Measurements from ENCODE around the gene ADAM29.

ADAM29 gene

GRCh38 chr4:174919886-174920423 is 1.8 kb downstream of the ADAM29 start:
- H3K9me3 ChIP-seq (replicated peaks; ENCODE audit: low read length), result no peaks in the 10 kb centered on the region
- no peaks in the 10 kb centered on the region for H3K36me3 ChIP-seq (ENCODE audit: insufficient read depth, low read length)
- no peaks in the 10 kb centered on the region for H3K27me3 ChIP-seq (ENCODE audit: control insufficient read depth, insufficient read depth, low read length)
- H3K4me3 ChIP-seq (ENCODE audit: low read length), result no peak overlapping the region
- no peaks in the 10 kb centered on the region for H3K4me1 ChIP-seq (ENCODE audit: control insufficient read depth, insufficient read depth, low read length)
- H3K4me2 ChIP-seq (ENCODE audit: low read length), result no peak overlapping the region
- H3K9ac ChIP-seq (ENCODE audit: low read depth, low read length), result no peak overlapping the region

- H3K9ac ChIP-seq (ENCODE audit: low read depth, low read length), result no peak overlapping the region
- no peak overlapping the region for H3K4me2 ChIP-seq (ENCODE audit: low read length)
- no peaks in the 10 kb centered on the region for H3K27me3 ChIP-seq (ENCODE audit: control insufficient read depth, insufficient read depth, low read length)
- no peak overlapping the region for H3K4me3 ChIP-seq (ENCODE audit: low read length)
- H3K9me3 ChIP-seq (replicated peaks; ENCODE audit: low read length), result no peaks in the 10 kb centered on the region
- no peaks in the 10 kb centered on the region for H3K36me3 ChIP-seq (ENCODE audit: insufficient read depth, low read length)
- no peaks in the 10 kb centered on the region for H3K4me1 ChIP-seq (ENCODE audit: control insufficient read depth, insufficient read depth, low read length)
These were observed 8.8 kb downstream of the ADAM29 start for GRCh38 chr4:174926958-174927357.

DNA sequence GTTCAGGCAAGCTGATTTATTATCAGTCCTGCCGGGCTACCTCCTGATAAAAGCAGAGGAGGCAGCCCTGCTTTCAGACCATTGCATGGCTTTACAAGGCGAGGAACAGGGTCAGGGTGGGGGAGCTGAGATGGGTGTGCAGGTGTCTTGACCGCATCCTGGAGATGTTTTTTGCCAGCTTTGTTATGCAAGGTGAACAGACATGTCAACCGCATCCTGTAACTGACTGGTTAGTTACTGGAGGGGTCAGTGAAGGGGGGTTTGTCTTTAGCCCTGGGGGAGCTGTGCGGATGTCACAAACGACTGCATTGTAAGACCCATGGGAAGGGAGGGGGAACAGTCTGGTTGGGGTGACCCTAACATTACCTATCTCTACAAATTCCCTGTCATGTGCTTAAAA is 10.0 kb downstream of the ADAM29 start:
- H3K4me3 ChIP-seq (ENCODE audit: low read length), result no peak overlapping the region
- H3K27me3 ChIP-seq (ENCODE audit: control insufficient read depth, insufficient read depth, low read length), result no peaks in the 10 kb centered on the region
- no peak overlapping the region for H3K9ac ChIP-seq (ENCODE audit: low read depth, low read length)

DNA sequence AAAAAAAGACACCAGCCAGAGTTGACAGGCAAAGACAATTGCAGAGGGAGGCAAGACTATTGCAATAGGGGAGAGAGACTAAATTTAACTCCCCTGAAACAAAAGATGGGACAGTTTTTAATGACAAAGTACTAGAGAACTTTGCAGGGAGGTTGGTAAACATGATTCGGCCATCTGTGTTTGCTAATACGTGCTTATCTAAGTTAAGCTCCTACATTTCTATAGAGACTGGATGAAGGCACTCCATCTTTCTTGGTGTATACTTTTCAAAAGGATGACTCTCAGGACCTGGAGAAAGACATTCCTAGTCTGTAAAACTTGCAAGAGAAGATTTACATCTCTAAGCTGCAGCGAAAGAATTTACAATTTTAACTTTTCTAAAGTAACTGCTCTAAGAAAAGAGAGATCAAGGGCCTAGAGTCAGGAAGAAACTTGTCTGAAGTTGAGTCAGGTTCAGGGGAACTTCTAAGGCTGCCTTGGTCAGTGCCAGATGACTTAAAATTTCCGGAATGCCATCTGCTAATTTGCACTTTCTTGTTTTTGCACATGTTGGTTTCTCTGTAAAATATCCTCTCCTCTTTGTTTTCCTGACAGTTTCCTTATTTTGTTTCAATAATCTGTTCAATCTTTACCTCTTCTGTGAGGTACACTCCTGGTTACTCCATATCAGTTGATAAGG is 10.6 kb downstream of the ADAM29 start:
- Histone ChIP-seq H3K27me3 (ENCODE audit: control insufficient read depth, insufficient read depth, low read length) (no peaks in the 10 kb centered on the region), H3K9me3 (replicated peaks; ENCODE audit: low read length) (no peaks in the 10 kb centered on the region), H3K4me3 (ENCODE audit: low read length) (no peak overlapping the region), H3K36me3 (ENCODE audit: insufficient read depth, low read length) (no peaks in the 10 kb centered on the region), H3K9ac (ENCODE audit: low read depth, low read length) (no peak overlapping the region), H3K4me2 (ENCODE audit: low read length) (no peak overlapping the region), H3K4me1 (ENCODE audit: control insufficient read depth, insufficient read depth, low read length) (no peaks in the 10 kb centered on the region)

More for the DNA sequence above, 10.0 kb downstream of the ADAM29 start:
- H3K9me3 ChIP-seq (replicated peaks; ENCODE audit: low read length), result no peaks in the 10 kb centered on the region
- no peaks in the 10 kb centered on the region for H3K36me3 ChIP-seq (ENCODE audit: insufficient read depth, low read length)
- no peaks in the 10 kb centered on the region for H3K4me1 ChIP-seq (ENCODE audit: control insufficient read depth, insufficient read depth, low read length)
- H3K4me2 ChIP-seq (ENCODE audit: low read length), result no peak overlapping the region

- Histone ChIP-seq H3K36me3 (ENCODE audit: insufficient read depth, low read length) (no peaks in the 10 kb centered on the region), H3K4me3 (ENCODE audit: low read length) (no peak overlapping the region), H3K27me3 (ENCODE audit: control insufficient read depth, insufficient read depth, low read length) (no peaks in the 10 kb centered on the region), H3K9me3 (replicated peaks; ENCODE audit: low read length) (no peaks in the 10 kb centered on the region), H3K4me1 (ENCODE audit: control insufficient read depth, insufficient read depth, low read length) (no peaks in the 10 kb centered on the region), H3K9ac (ENCODE audit: low read depth, low read length) (no peak overlapping the region), H3K4me2 (ENCODE audit: low read length) (no peak overlapping the region)
These were observed 11.2 kb downstream of the ADAM29 start for GRCh38 chr4:174929346-174929745.

DNA sequence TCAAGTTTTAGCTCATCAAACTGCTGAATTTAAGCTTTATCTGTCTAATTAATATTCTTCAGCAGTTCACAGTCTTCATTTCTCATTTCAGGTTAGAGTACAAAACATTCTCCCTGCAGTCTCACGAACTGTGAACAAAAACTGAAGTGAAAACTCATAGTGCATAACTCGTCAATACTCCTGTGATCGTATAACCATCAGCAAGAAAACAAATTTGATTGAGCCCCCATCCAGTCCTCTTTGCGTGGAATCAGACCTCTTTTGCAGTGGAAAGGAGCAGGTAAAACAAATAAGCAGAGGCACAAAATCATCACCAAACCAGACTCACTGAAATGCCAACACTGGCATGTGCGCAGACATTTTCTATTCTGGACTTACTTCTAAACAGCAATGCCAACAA is 12.7 kb downstream of the ADAM29 start:
- H3K27me3 ChIP-seq (ENCODE audit: control insufficient read depth, insufficient read depth, low read length), result no peaks in the 10 kb centered on the region
- H3K9ac ChIP-seq (ENCODE audit: low read depth, low read length), result no peak overlapping the region
- H3K4me1 ChIP-seq (ENCODE audit: control insufficient read depth, insufficient read depth, low read length), result no peaks in the 10 kb centered on the region
- H3K4me3 ChIP-seq (ENCODE audit: low read length), result no peak overlapping the region
- H3K9me3 ChIP-seq (replicated peaks; ENCODE audit: low read length), result no peaks in the 10 kb centered on the region
- no peak overlapping the region for H3K4me2 ChIP-seq (ENCODE audit: low read length)
- H3K36me3 ChIP-seq (ENCODE audit: insufficient read depth, low read length), result no peaks in the 10 kb centered on the region

DNA sequence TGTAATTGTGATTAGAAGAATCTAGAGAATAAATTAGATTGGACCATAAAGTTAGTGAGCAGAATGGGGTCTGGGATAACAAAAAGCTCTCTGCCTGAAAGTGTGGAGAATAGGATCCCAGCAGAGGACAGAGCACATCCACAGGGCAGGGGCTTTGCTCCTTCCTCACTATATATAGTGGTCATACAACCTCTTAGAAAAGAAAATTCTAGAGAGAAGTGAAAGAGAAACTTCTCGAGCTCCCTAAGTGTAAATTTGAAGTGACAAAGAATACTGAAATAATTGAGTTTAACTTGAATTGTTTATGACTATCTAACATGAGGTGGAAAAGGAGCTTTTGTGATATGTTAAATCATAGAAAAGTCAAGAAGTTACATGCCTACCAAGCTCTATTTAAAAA is 14.9 kb downstream of the ADAM29 start:
- Histone ChIP-seq H3K36me3 (ENCODE audit: insufficient read depth, low read length) (no peaks in the 10 kb centered on the region), H3K27me3 (ENCODE audit: control insufficient read depth, insufficient read depth, low read length) (no peaks in the 10 kb centered on the region), H3K9ac (ENCODE audit: low read depth, low read length) (no peak overlapping the region), H3K4me1 (ENCODE audit: control insufficient read depth, insufficient read depth, low read length) (no peaks in the 10 kb centered on the region), H3K4me2 (ENCODE audit: low read length) (no peak overlapping the region), H3K9me3 (replicated peaks; ENCODE audit: low read length) (no peaks in the 10 kb centered on the region), H3K4me3 (ENCODE audit: low read length) (no peak overlapping the region)

DNA sequence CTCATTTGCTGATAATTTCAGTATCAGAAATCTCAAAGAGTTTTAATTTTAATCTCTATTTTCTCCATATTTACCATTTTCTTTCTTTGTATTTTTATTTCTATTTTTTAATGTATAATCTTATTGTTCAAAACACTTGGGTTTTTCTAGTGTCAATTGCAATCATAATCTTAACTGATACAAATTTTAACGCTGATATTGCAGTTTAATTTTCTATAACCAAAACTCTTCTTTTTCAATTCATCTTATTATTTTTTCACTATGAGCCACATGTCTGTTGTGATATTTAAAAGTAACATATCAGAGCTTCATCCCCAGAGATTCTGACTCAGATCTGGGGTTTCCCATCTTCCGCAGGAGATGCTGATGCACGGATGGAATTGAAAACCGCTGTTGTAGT is 16.2 kb downstream of the ADAM29 start:
- H3K4me2 ChIP-seq (ENCODE audit: low read length), result no peak overlapping the region
- H3K4me3 ChIP-seq (ENCODE audit: low read length), result no peak overlapping the region
- no peaks in the 10 kb centered on the region for H3K9me3 ChIP-seq (replicated peaks; ENCODE audit: low read length)
- no peaks in the 10 kb centered on the region for H3K36me3 ChIP-seq (ENCODE audit: insufficient read depth, low read length)
- H3K27me3 ChIP-seq (ENCODE audit: control insufficient read depth, insufficient read depth, low read length), result no peaks in the 10 kb centered on the region
- H3K4me1 ChIP-seq (ENCODE audit: control insufficient read depth, insufficient read depth, low read length), result no peaks in the 10 kb centered on the region
- no peak overlapping the region for H3K9ac ChIP-seq (ENCODE audit: low read depth, low read length)

DNA sequence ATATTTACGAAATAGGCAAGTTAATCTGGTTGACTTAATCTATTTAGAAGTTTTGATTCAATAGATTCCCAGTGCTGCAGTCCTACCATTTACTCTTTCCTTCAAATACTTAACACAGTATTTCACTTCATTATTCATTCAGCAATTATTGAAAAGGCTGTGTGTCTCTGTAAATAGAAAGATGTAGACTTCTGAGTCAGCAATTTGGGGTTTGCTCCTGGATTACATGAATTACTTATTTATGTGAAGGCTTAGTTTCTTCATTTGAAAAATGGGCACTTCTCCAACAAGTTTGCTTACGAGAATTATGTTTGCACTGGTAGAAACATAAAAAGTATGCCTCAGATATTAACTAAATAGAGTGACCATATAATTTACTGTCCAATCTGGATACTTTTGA is 17.4 kb downstream of the ADAM29 start:
- no peak overlapping the region for H3K4me2 ChIP-seq (ENCODE audit: low read length)
- H3K4me1 ChIP-seq (ENCODE audit: control insufficient read depth, insufficient read depth, low read length), result no peaks in the 10 kb centered on the region
- H3K9me3 ChIP-seq (replicated peaks; ENCODE audit: low read length), result no peaks in the 10 kb centered on the region
- H3K36me3 ChIP-seq (ENCODE audit: insufficient read depth, low read length), result no peaks in the 10 kb centered on the region
- no peaks in the 10 kb centered on the region for H3K27me3 ChIP-seq (ENCODE audit: control insufficient read depth, insufficient read depth, low read length)
- no peak overlapping the region for H3K4me3 ChIP-seq (ENCODE audit: low read length)
- no peak overlapping the region for H3K9ac ChIP-seq (ENCODE audit: low read depth, low read length)

DNA sequence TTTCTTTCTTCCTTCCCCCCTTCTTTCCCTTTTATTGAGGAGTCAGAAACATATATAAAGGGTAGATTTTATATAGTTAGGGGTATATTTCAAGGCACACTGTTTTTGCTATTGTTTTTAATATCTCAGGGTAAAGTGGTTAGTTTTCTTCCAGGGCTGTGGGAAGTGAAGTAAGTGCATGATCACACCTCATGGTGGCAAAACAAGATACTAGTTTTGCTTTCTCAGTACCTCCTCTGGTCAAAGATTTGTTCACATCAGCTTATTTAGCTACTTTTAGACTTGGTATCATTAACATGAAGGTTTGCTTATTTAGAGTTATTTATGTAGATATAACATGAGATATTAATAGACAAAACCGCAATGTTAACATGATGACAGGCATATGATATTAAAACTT is 21.8 kb downstream of the ADAM29 start:
- Histone ChIP-seq H3K4me2 (ENCODE audit: low read length) (no peak overlapping the region), H3K9ac (ENCODE audit: low read depth, low read length) (no peak overlapping the region), H3K36me3 (ENCODE audit: insufficient read depth, low read length) (no peaks in the 10 kb centered on the region), H3K27me3 (ENCODE audit: control insufficient read depth, insufficient read depth, low read length) (no peaks in the 10 kb centered on the region), H3K4me1 (ENCODE audit: control insufficient read depth, insufficient read depth, low read length) (no peaks in the 10 kb centered on the region), H3K9me3 (replicated peaks; ENCODE audit: low read length) (peaks cover 3% of the 10 kb centered on the region), H3K4me3 (ENCODE audit: low read length) (no peak overlapping the region)

- H3K4me2 ChIP-seq (ENCODE audit: low read length), result no peak overlapping the region
- no peaks in the 10 kb centered on the region for H3K27me3 ChIP-seq (ENCODE audit: control insufficient read depth, insufficient read depth, low read length)
- no peak overlapping the region for H3K9ac ChIP-seq (ENCODE audit: low read depth, low read length)
- peaks cover 2% of the 10 kb centered on the region for H3K9me3 ChIP-seq (replicated peaks; ENCODE audit: low read length)
- H3K4me1 ChIP-seq (ENCODE audit: control insufficient read depth, insufficient read depth, low read length), result no peaks in the 10 kb centered on the region
- no peaks in the 10 kb centered on the region for H3K36me3 ChIP-seq (ENCODE audit: insufficient read depth, low read length)
- no peak overlapping the region for H3K4me3 ChIP-seq (ENCODE audit: low read length)
These were observed 28.1 kb downstream of the ADAM29 start for GRCh38 chr4:174946246-174946645.

DNA sequence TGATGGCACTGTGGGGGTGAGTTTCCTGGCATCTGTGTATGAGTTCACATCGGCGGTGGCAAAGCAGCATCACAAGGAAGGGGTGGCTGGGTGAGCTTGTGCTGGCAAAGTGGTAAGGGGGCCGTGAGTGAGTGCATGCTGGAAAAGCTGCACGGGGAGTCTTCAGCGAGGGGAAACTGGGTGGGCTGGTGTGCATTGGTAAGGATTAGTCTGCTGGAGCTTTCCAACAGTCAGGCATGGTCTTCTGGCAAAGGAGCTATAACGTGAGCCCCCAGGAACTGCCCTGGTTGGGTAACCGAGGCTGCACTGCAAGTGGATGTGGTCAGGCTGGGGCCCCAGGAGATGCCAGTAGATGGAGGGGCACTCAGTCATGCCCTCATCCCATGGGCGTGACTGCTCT is 30.7 kb downstream of the ADAM29 start:
- no peaks in the 10 kb centered on the region for H3K27me3 ChIP-seq (ENCODE audit: control insufficient read depth, insufficient read depth, low read length)
- H3K36me3 ChIP-seq (ENCODE audit: insufficient read depth, low read length), result no peaks in the 10 kb centered on the region
- H3K9ac ChIP-seq (ENCODE audit: low read depth, low read length), result no peak overlapping the region
- no peaks in the 10 kb centered on the region for H3K4me1 ChIP-seq (ENCODE audit: control insufficient read depth, insufficient read depth, low read length)
- no peak overlapping the region for H3K4me3 ChIP-seq (ENCODE audit: low read length)
- no peak overlapping the region for H3K4me2 ChIP-seq (ENCODE audit: low read length)
- H3K9me3 ChIP-seq (replicated peaks; ENCODE audit: low read length), result no peaks in the 10 kb centered on the region
